WTC11 (cell line): ENCODE results near the gene CADM1.

ENCODE experiments used
- ATF3 ChIP-seq: sonication (generic); formaldehyde crosslinking; conservative IDR thresholded peaks from 2 replicates; pipeline ENCODE4 v1.8.1; 2022; ENCODE audit warnings: mild to moderate bottlenecking, missing genetic modification reagents
- CBFB ChIP-seq: sonication (generic); formaldehyde crosslinking; IDR thresholded peaks from 2 replicates; pipeline ENCODE4 v1.8.1; 2022; ENCODE audit warnings: mild to moderate bottlenecking, low read depth, missing genetic modification reagents
- CREM ChIP-seq: sonication (generic); formaldehyde crosslinking; IDR thresholded peaks from 2 replicates; pipeline ENCODE4 v1.8.1; 2022; ENCODE audit warnings: mild to moderate bottlenecking, missing genetic modification reagents, moderate library complexity
- CTCF ChIP-seq: fragments of 200-600 bp; IDR thresholded peaks from 2 replicates; pipeline ENCODE4 v1.8.0; 2022; ENCODE audit warnings: antibody characterized with exemption
- JUN ChIP-seq: sonication (generic); formaldehyde crosslinking; IDR thresholded peaks from 2 replicates; pipeline ENCODE4 v1.8.0; 2023; ENCODE audit warnings: mild to moderate bottlenecking, missing genetic modification reagents
- STAT6 ChIP-seq: sonication (generic); formaldehyde crosslinking; conservative IDR thresholded peaks from 2 replicates; pipeline ENCODE4 v1.8.1; 2023; ENCODE audit warnings: mild to moderate bottlenecking, low read depth, missing genetic modification reagents, moderate library complexity
- ZNF121 ChIP-seq: sonication (generic); formaldehyde crosslinking; IDR thresholded peaks from 2 replicates; pipeline ENCODE4 v1.8.0; 2023; ENCODE audit warnings: missing genetic modification reagents
- ZNF317 ChIP-seq: sonication (generic); formaldehyde crosslinking; IDR thresholded peaks from 2 replicates; pipeline ENCODE4 v1.8.1; 2023; ENCODE audit warnings: low read depth, mild to moderate bottlenecking, moderate library complexity, missing genetic modification reagents, borderline replicate concordance
- ZNF671 ChIP-seq: fragments of 250-450 bp; sonication (Bioruptor Pico); IDR thresholded peaks from 2 replicates; pipeline ENCODE4 v1.8.0; 2021; ENCODE audit warnings: mild to moderate bottlenecking
- TF ChIP-seq, protein P1 (sequence below): sonication (generic); formaldehyde crosslinking; IDR thresholded peaks from 2 replicates; pipeline ENCODE4 v1.8.0; 2022; ENCODE audit warnings: mild to moderate bottlenecking, missing genetic modification reagents
- TF ChIP-seq, protein P2 (sequence below): sonication (generic); formaldehyde crosslinking; IDR thresholded peaks from 2 replicates; pipeline ENCODE4 v1.8.1; 2023; ENCODE audit warnings: mild to moderate bottlenecking, missing genetic modification reagents, moderate library complexity

GRCh38 chr11:115188898-115189278, 315.3 kb downstream of the CADM1 start:
- TF ChIP-seq CTCF (no peak), ATF3 (no peak), JUN (CRISPR knock-in tag) (no peak), STAT6 (no peak), CREM (no peak), CBFB (CRISPR knock-in tag) (no peak), ZNF121 (CRISPR knock-in tag) (no peak), ZNF671 (no peak), ZNF317 (no peak)
- TF ChIP-seq, protein P1, sequence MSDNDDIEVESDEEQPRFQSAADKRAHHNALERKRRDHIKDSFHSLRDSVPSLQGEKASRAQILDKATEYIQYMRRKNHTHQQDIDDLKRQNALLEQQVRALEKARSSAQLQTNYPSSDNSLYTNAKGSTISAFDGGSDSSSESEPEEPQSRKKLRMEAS, result no peak
- TF ChIP-seq, protein P2, sequence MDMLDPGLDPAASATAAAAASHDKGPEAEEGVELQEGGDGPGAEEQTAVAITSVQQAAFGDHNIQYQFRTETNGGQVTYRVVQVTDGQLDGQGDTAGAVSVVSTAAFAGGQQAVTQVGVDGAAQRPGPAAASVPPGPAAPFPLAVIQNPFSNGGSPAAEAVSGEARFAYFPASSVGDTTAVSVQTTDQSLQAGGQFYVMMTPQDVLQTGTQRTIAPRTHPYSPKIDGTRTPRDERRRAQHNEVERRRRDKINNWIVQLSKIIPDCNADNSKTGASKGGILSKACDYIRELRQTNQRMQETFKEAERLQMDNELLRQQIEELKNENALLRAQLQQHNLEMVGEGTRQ (CRISPR knock-in tag), result no peak
